IPS-18c (cell line): ENCODE data around the gene SLC5A3.

ENCODE experiments used
- H3K4me3 ChIP-seq: 2 replicates; pipeline ENCODE4 v1.7.0; 2013; ENCODE audit warnings: low read depth, mild to moderate bottlenecking, low read length, moderate library complexity; ENCODE audit not compliant: insufficient read depth
- H3K9me3 ChIP-seq: one replicate; pipeline ENCODE4 v1.6.1; 2013; ENCODE audit warnings: mild to moderate bottlenecking, low read length, moderate library complexity; ENCODE audit not compliant: control insufficient read depth, insufficient read depth

The SLC5A3 gene

DNA sequence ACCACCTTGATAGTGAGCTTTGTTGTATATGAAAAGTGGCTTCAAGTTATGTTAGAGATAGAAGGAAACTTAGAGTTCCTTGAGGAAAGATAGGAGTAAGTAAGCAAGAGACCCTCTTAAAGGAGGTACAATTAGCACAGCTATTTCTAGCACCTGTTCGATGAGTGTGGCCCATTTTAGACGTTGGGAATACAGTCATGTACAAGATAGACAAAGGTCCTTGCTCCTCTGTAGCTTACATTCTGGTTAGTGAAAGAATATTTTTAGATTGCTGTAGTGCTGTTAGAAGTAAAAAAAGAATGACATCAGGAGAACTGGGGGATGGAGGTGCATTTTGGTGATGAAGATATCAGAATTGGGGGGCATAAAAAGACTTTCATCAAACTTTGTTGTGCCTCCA lies 47.5 kb downstream of the SLC5A3 start:
- no peak overlapping the region for H3K4me3 ChIP-seq
- H3K9me3 ChIP-seq, result peaks cover 5% of the 10 kb centered on the region

DNA sequence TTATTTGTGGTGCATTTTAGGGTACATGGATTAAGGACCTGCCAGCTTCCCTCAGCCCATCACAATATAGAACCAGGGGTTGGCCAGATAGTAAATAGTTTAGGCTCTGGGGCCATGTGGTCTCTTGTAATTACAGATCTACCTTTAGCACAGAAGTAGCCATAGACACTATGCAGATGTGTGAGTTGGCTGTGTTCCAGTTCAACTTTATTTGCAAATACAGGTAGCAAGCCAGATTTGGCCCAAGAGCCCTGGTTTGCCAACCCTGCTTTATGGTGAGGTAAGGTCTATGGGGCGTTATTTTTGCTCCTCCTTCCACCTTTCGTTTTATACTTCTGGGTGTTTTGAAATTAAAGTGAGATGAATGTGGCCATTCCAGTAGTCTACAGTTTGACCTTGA lies 48.7 kb downstream of the SLC5A3 start:
- H3K4me3 ChIP-seq, result no peak overlapping the region

More for the DNA sequence above, 48.7 kb downstream of the SLC5A3 start:
- H3K9me3 ChIP-seq, result no peaks in the 10 kb centered on the region
